Mesenteric fat pad (tissue), 1 donor: ENCODE measurements around the gene ACVRL1. TPM values are rescaled to one million over a fixed set of nuclear protein-coding genes. Genes with fewer than 3 reads are reported as not detected.

Experiments used
- DNase-seq: peaks from one replicate; pipeline ENCODE4 v3.0.0-alpha.2; 2020; ENCODE audit warnings: low spot score
- total RNA-seq: library from RNA; stranded (reverse); fragmentation: NEBNext Ultra II Directional; extraction: Animal tissue kit (Norgen Biotek cat#: 25700); gene quantifications from one replicate; pipeline ENCODE4 v1.2.1, GENCODE V29; 2021
- donor health status: DM: yes; HTN: yes; CAD: no.

The ACVRL1 gene
- total RNA-seq, 1 donor from 2014 or later = 85.2 TPM

- DNase-seq = peak; percentile 89
These were observed 7.0 kb downstream of the ACVRL1 start for GRCh38 chr12:51914034-51914923.

- no peak for DNase-seq
These were observed 7.8 kb downstream of the ACVRL1 start for GRCh38 chr12:51915003-51915625.

GRCh38 chr12:51915951-51916350 is 8.6 kb downstream of the ACVRL1 start:
- no peak for DNase-seq

GRCh38 chr12:51917041-51917590 is 9.8 kb downstream of the ACVRL1 start:
- DNase-seq = no peak

GRCh38 chr12:51917746-51918453 is 10.6 kb downstream of the ACVRL1 start:
- DNase-seq = no peak

- no peak for DNase-seq
These were observed 12.7 kb downstream of the ACVRL1 start for GRCh38 chr12:51920046-51920445.

GRCh38 chr12:51921017-51921725 is 13.9 kb downstream of the ACVRL1 start:
- peak; percentile 64 for DNase-seq

GRCh38 chr12:51922146-51922545 is 14.8 kb downstream of the ACVRL1 start:
- DNase-seq = peak; percentile 85

- DNase-seq = peak; percentile 87
These were observed 15.6 kb downstream of the ACVRL1 start for GRCh38 chr12:51922762-51923505.

GRCh38 chr12:51923506-51924365 is 16.4 kb downstream of the ACVRL1 start:
- DNase-seq = peak; percentile 94

GRCh38 chr12:51924551-51925319 is 17.4 kb downstream of the ACVRL1 start:
- DNase-seq = no peak

- DNase-seq = peak; percentile 79
These were observed 18.2 kb downstream of the ACVRL1 start for GRCh38 chr12:51925346-51926063.

GRCh38 chr12:51926064-51926632 is 18.8 kb downstream of the ACVRL1 start:
- peak; percentile 73 for DNase-seq

- peak; percentile 53 for DNase-seq
These were observed 19.4 kb downstream of the ACVRL1 start for GRCh38 chr12:51926718-51927117.

GRCh38 chr12:51932218-51933076 is 25.1 kb downstream of the ACVRL1 start:
- no peak for DNase-seq

GRCh38 chr12:51934080-51934479 is 26.8 kb downstream of the ACVRL1 start:
- DNase-seq = peak; percentile 59
